ENCODE measurements around the gene ABCG1. TPM values are rescaled to one million over a fixed set of nuclear protein-coding genes. Genes with fewer than 3 reads are reported as not detected.

The ABCG1 gene
- total RNA-seq, 2 experiments from 2014 or later = 16.7 to 17.3 TPM

GRCh38 chr21:42319851-42320572 lies 101.1 kb downstream of the ABCG1 start:
- ChIA-PET POLR2A (no interaction called here), CTCF (ENCODE audit: unreplicated experiment) (interaction anchor here (0.6 kb wide), 1 partner anchor 213 kb away, joined by 4 read pairs; no protein-coding TSS in a partner anchor)
- H2AFZ ChIP-seq (ENCODE audit: low read length) = peak overlapping the region; percentile 54; the same call in 1 of the 2 replicates
- H3K79me2 ChIP-seq (ENCODE audit: insufficient read depth, low read depth, low read length) = no peaks in the 10 kb centered on the region
- H3K36me3 ChIP-seq (ENCODE audit: insufficient read depth, low read length) = no peaks in the 10 kb centered on the region
- DNase-seq (ENCODE audit: low spot score) = peak; percentile 27
- intact Hi-C loops (cut with micrococcal nuclease; ENCODE audit: unreplicated experiment) = no loop called here
- H3K9me2 ChIP-seq (ENCODE audit: insufficient read depth, low read length) = no peaks in the 10 kb centered on the region
- H3K4me2 ChIP-seq (ENCODE audit: low read length) = no peak overlapping the region
- no peak overlapping the region for H3K27ac ChIP-seq (ENCODE audit: low read depth, low read length, poor library complexity, severe bottlenecking)
- H3K9me3 ChIP-seq (ENCODE audit: low read length) = no peaks in the 10 kb centered on the region
- H3K4me1 ChIP-seq (ENCODE audit: insufficient read depth, low read length, poor library complexity, severe bottlenecking) = peaks cover 10% of the 10 kb centered on the region
- no peak overlapping the region for H3K4me3 ChIP-seq (ENCODE audit: low read depth, low read length, poor library complexity, severe bottlenecking)
- TF ChIP-seq CTCF (conservative IDR thresholded peaks at IDR 0.05; ENCODE audit: low read length) (0 out of 2 replicates have a peak, but pooled peaks have one; percentile 16), EZH2phosphoT487 (IDR thresholded peaks at IDR 0.05; ENCODE audit: borderline replicate concordance, low read depth, low read length) (no peak)
- no TSS peak for BruUV-seq (replicated peaks)
- no peaks in the 10 kb centered on the region for H4K20me1 ChIP-seq (ENCODE audit: insufficient read depth, low read length)

DNA sequence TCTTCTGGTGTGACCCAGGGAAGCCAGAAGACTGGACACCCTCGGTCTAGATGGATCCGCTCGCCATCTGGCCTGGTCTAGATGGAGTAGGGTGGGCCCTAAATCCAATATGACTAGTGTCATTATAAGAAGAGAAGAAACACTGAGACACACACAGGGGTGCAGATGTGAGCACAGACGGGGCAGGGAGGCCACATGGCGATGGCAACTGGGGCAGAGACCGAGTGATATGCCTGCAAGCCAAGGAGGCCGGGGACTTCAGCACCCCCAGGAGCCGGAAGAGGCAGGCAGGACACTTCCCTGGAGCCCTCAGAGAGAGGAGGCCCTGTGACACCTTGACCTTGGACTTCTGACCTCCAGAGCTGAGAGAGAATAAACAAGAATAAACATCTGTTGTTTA lies 101.9 kb downstream of the ABCG1 start:
- H3K4me2 ChIP-seq (ENCODE audit: low read length) = no peak overlapping the region
- intact Hi-C loops (cut with micrococcal nuclease; ENCODE audit: unreplicated experiment) = no loop called here
- ChIA-PET POLR2A (no interaction called here), CTCF (ENCODE audit: unreplicated experiment) (no interaction called here)
- no peak for TF ChIP-seq EZH2phosphoT487 (IDR thresholded peaks at IDR 0.05; ENCODE audit: borderline replicate concordance, low read depth, low read length)
- TF ChIP-seq CTCF (conservative IDR thresholded peaks at IDR 0.05; ENCODE audit: low read length) = no peak
- H3K9me3 ChIP-seq (ENCODE audit: low read length) = no peaks in the 10 kb centered on the region
- no peaks in the 10 kb centered on the region for H4K20me1 ChIP-seq (ENCODE audit: insufficient read depth, low read length)
- H3K4me3 ChIP-seq (ENCODE audit: low read depth, low read length, poor library complexity, severe bottlenecking) = no peak overlapping the region
- H3K4me1 ChIP-seq (ENCODE audit: insufficient read depth, low read length, poor library complexity, severe bottlenecking) = peaks cover 10% of the 10 kb centered on the region
- H2AFZ ChIP-seq (ENCODE audit: low read length) = no peak overlapping the region
- H3K79me2 ChIP-seq (ENCODE audit: insufficient read depth, low read depth, low read length) = no peaks in the 10 kb centered on the region
- H3K36me3 ChIP-seq (ENCODE audit: insufficient read depth, low read length) = no peaks in the 10 kb centered on the region
- no peak for DNase-seq (ENCODE audit: low spot score)
- no TSS peak for BruUV-seq (replicated peaks)
- no peaks in the 10 kb centered on the region for H3K9me2 ChIP-seq (ENCODE audit: insufficient read depth, low read length)
- H3K27ac ChIP-seq (ENCODE audit: low read depth, low read length, poor library complexity, severe bottlenecking) = no peak overlapping the region

DNA sequence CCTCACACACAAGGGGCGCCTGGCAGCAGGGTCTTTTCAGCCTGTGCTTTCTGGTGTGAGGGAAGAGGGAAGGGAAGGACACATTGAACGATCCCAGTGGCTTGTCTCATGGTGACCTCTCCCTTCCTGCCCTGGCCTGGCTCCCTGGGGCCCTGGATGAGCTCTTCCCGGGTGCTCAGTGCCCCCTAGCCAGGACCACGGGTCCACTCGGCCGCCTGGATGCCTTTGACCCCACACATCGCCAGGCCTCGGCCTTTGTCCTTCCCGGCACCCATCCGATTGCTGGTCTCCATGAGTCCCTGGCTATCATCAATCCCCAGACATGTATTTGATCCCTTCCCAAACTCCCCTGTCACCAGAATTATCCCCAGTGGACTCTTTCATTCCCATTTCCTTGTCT lies 102.3 kb downstream of the ABCG1 start:
- intact Hi-C loops (cut with micrococcal nuclease; ENCODE audit: unreplicated experiment) = no loop called here
- Histone ChIP-seq H3K4me2 (ENCODE audit: low read length) (no peak overlapping the region), H3K27ac (ENCODE audit: low read depth, low read length, poor library complexity, severe bottlenecking) (no peak overlapping the region), H3K4me1 (ENCODE audit: insufficient read depth, low read length, poor library complexity, severe bottlenecking) (peaks cover 10% of the 10 kb centered on the region), H3K79me2 (ENCODE audit: insufficient read depth, low read depth, low read length) (no peaks in the 10 kb centered on the region), H4K20me1 (ENCODE audit: insufficient read depth, low read length) (no peaks in the 10 kb centered on the region), H3K4me3 (ENCODE audit: low read depth, low read length, poor library complexity, severe bottlenecking) (no peak overlapping the region), H3K36me3 (ENCODE audit: insufficient read depth, low read length) (no peaks in the 10 kb centered on the region), H2AFZ (ENCODE audit: low read length) (no peak overlapping the region), H3K9me2 (ENCODE audit: insufficient read depth, low read length) (no peaks in the 10 kb centered on the region), H3K9me3 (ENCODE audit: low read length) (no peaks in the 10 kb centered on the region)
- no TSS peak for BruUV-seq (replicated peaks)
- POLR2A ChIA-PET = no interaction called here
- DNase-seq (ENCODE audit: low spot score) = no peak
- TF ChIP-seq CTCF (conservative IDR thresholded peaks at IDR 0.05; ENCODE audit: low read length) (no peak), EZH2phosphoT487 (IDR thresholded peaks at IDR 0.05; ENCODE audit: borderline replicate concordance, low read depth, low read length) (no peak)
- CTCF ChIA-PET (ENCODE audit: unreplicated experiment) = no interaction called here
